Measurements from ENCODE around the gene NINJ1. TPM values are rescaled to one million over a fixed set of nuclear protein-coding genes. Genes with fewer than 3 reads are reported as not detected.

NINJ1 gene
- polyA plus RNA-seq, 1 donor from 2014 or later = 47.3 TPM

Other genes starting within 250 kb of the NINJ1 start
- gene FGD3, start 186.7 kb downstream of the NINJ1 start, polyA plus RNA-seq (ENCODE audit: insufficient read depth, low read depth, low replicate concordance) = 6.5 TPM
- gene SUSD3, start 75.5 kb downstream of the NINJ1 start, polyA plus RNA-seq (ENCODE audit: insufficient read depth, low read depth, low replicate concordance) = 3.9 TPM
- 53.1 TPM for gene CARD19, start 38.0 kb downstream of the NINJ1 start, polyA plus RNA-seq (ENCODE audit: insufficient read depth, low read depth, low replicate concordance)
- gene WNK2, start 49.9 kb upstream of the NINJ1 start, polyA plus RNA-seq (ENCODE audit: insufficient read depth, low read depth, low replicate concordance) = 70.2 TPM

All from brain (organoid and tissue), 1 donor.